GM19467 (cell line): ENCODE results near the gene UGDH.
"Not testable (repeated sequence)": the region's sequence is repeated elsewhere in the genome, so short reads cannot be mapped to it uniquely, and the experiment has no call there.

ENCODE experiments used
- ATAC-seq: cut with Tn5 transposase; IDR thresholded peaks from one replicate; pipeline ENCODE4 v1.9.1; 2021; ENCODE audit warnings: mild to moderate bottlenecking, moderate library complexity; ENCODE audit not compliant: unreplicated experiment

The UGDH gene

DNA sequence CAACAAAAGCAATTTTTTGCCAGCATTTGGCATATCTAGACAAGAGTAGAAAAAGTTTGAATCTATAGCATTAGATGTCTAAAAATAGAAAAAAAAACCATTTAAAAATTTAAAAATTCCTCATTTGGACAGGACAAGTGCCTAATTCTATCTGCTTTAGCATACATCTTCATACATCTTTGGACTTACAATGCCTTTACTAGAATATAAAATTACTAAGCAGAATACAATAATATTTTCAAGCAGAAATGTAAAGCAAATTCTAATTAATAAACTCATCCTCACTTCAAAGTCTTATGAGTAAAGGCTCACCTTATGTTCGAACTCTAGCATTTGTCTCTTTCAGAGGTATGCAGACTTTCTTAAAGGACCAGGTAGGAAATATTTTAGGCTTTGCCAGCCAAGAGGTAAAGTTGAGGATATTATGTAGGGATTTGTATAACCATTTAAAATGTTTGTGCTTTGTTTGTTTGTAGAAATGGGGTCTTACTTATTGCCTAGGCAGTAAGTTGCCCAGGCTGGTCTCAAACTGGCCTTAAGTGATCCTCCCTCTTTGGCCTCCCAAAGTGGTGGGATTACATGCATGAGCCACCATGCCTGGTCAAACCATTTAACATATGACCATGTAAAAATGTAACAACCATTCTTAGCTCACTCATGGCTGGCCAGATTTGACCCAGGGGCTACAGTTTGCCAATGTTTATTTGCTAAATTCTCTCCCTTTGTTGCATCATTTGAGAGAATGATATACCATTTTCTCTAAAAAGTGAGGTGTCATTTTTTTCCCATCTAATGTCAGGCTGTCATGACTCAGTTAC, 29.1 kb downstream of the UGDH start:
- ATAC-seq: no peak

DNA sequence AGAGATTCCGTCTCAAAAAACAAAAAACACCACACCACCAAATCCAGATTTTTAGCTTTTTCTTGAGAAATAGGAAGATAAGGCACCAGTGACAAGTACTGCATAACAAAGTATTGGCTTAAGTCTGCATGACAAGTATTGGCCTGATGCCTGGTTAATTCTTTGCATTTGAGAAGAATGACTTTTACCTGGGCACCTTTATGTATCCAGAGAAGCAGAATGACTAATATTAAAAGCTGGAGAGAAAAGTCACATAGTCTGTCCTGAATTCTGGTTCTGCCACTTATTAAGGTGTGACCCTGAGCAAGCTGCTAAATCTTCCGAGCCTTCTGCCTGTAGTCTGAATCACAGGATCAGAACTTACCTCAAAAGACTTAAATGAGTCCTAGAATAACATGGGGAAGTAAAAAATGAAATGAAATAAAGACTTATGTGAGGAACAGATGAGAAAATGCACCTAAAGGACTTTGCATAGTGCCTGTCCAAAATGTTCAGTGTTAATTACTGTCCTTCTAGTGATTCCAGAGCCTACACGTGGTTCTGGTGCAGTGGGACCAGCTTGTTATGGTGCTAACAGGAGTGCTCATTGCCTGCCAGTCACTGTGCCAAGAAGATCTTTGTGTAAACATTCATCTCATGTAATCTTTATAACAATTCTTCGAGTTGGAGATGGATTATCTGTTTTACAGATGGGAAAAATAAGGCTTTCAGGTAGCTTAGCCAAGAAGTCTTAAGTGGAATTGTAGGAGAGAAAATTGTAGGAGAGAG, 31.6 kb downstream of the UGDH start:
- no peak for ATAC-seq

DNA sequence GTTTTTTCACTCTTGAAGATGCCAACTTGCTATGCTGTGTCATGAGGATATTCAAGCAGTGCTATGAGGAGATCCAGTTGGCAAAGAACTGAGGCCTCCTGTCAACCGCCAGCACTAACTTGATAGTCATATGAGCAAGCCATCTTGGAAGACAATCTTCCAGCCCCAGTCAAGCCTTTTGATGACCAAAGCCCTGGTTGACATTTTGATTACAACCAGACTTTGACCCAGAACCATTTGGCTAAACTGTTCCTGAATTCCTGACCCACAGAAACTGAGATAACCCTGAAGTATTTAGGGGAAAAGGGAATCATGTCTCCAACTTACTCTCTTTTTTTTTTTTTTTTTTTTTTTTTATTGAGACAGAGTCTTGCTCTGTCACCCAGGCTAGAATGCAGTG, 32.9 kb downstream of the UGDH start:
- ATAC-seq: no peak

GRCh38 chr4:39490322-39490721, 36.9 kb downstream of the UGDH start:
- no peak for ATAC-seq

DNA sequence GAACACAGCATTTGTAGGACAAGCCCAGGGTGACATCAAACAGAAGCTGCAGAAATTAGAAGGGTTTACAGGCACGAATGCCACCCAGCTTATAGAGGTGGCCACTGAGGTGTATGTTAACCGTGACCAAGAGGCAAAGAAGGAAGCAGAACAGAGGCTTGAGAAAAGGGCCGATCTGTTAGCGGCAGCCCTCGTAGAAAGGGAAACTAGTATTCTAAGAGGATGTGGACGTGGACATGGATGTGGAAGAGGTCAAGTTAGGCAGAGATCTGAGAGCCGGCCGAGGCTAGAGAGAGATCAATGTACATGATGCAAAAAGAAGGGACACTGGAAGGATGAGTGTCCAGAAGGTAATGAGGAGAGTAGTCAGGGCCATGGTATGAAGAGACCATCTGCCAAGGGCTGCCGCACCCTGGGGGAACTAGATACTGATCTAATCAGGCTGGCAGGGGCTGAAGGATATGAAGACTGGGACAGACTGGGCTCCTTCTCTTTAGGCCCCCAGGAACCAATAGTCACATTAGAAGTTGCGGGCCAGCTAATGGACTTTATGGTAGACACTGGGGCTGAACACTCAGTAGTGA, 40.9 kb downstream of the UGDH start:
- ATAC-seq: no peak

DNA sequence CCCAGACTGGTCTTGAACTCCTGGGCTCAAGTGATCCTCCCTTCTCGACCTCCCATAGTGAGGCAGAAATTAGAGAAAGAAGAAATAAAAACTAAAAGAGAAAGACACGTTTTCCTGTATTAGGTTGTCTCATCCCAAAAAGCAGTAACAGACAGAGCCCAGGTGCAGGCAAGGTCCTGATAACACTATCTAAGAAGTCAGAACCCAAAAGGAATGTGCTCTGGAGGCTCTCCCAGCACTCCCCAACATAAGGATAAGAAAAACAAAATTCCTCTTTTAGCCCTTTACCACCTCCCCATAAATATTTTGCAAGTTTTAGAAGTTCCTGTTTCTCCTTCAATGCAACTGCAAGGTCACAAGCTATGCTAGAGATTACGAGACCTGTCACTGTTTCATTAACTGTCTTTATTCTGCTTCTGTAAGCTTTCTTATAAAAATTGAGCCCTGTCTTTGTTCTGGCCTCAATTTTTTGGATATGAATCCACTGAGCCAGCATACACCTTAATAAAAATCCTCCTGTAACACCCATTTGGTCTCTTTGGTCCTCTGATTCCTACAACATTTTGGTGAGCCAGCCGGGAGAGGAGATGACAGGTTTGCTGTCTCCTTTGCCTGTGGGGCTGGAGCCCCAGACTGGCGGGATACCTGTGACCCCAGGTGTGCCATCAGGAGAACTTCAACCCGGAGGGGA, 42.5 kb downstream of the UGDH start:
- no peak for ATAC-seq

DNA sequence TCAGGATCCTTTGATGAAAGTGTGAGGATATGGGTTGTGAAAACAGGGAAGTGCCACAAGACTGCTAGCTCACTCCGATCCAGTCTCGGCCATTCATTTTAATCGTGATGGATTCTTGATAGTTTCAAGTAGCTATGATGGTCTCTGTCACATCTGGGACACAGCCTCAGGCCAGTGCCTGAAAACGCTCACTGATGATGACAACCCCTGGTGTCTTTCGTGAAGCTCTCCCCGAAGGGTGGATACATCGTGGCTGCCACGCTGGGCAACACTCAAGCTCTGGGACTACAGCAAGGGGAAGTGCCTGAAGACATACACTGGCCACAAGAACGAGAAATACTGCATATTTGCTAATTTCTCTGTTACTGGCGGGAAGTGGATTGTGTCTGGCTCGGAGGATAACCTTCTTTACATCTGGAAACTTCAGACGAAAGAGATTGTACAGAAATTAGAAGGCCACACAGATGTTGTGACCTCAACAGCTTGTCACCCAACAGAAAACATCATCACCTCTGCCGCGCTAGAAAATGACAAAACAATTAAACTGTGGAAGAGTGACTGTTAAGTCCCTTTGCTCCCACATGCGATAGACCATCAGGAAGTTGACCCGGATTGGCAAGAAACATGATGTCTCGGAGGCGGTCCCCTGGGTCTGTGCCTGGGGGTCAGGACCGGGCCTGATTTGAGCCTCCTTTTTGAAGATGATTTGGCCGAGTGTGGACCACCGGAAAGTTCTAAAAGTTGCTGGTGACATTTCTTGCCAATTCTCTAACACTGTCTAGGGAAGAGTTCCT, 46.1 kb downstream of the UGDH start:
- ATAC-seq: no peak

DNA sequence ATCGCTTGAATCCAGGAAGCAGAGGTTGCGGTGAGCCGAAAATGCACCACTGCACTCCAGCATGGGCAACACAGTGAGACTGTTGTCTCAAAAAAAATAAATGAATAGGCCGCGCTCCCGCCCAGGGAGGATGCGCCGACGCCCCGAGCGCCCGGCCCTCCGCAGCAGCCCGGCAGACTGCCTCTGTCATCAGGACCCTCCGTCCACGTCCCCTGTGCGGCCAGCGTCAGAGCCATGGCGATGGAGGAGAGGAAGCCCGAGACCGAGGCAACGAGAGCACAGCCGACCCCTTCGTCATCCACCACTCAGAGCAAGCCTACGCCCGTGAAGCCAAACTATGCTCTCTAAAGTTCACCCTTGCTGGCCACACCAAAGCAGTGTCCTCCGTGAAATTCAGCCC, 47.0 kb downstream of the UGDH start:
- no peak for ATAC-seq

GRCh38 chr4:39476187-39476895, 50.9 kb downstream of the UGDH start:
- ATAC-seq: no peak

- ATAC-seq: no peak
Measured at GRCh38 chr4:39472396-39472795, 54.8 kb downstream of the UGDH start.

GRCh38 chr4:39470402-39470801, 56.8 kb downstream of the UGDH start:
- no peak for ATAC-seq

DNA sequence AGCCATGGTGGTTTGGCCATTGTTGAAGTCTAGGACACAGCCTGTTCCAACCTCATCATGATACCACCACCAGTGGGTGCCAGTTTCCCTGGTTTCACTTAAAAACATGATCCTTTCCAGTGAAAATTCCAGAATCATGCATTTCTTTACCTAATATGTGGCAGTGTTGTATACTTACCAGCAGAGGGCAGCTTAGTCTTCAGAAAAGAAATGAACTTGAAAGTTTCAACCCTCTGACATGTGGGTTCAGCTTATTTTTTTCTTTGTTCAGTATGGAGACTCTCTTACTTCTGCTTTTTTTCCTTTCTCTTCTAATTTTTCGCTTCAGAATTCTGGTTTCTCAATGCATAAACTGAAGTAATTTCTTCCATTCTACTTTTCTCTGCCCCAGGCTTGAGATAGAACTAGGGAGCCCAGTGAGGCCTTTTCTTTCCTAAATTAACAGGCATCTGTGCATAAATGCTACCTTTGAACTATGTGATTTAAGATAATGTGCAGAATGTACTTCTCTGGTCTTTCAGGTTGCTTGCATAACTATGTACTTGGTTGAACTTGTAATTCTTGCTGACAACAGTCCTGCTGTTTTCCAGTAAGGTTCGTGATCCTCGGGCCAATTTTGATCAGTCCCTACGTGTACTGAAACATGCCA, 57.7 kb downstream of the UGDH start:
- ATAC-seq: peak; percentile 84

GRCh38 chr4:39467464-39467863, 59.8 kb downstream of the UGDH start:
- no peak for ATAC-seq

- no peak for ATAC-seq
Measured at GRCh38 chr4:39466747-39467146, 60.5 kb downstream of the UGDH start.

DNA sequence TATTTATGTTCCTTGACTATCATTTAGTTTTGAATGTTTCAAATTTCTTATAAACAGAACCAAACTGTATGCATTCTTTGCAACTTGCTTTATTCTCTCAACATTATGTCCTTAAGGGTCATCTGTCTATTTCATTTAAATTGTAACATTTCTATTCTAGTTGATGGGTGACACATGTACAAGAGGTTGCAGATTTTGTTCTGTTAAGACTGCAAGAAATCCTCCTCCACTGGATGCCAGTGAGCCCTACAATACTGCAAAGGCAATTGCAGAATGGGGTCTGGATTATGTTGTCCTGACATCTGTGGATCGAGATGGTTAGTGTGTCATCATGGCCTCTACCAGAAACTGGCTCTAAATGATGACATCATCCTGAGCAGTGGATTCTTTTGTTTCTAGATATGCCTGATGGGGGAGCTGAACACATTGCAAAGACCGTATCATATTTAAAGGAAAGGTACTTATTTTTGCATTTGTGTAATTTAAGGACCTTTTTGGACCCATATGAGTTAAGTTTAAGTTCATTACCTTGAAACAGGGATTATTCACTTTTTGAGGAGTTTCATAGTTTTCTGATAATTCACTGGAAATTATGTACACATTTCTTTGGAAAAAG, 62.2 kb downstream of the UGDH start:
- no peak for ATAC-seq

DNA sequence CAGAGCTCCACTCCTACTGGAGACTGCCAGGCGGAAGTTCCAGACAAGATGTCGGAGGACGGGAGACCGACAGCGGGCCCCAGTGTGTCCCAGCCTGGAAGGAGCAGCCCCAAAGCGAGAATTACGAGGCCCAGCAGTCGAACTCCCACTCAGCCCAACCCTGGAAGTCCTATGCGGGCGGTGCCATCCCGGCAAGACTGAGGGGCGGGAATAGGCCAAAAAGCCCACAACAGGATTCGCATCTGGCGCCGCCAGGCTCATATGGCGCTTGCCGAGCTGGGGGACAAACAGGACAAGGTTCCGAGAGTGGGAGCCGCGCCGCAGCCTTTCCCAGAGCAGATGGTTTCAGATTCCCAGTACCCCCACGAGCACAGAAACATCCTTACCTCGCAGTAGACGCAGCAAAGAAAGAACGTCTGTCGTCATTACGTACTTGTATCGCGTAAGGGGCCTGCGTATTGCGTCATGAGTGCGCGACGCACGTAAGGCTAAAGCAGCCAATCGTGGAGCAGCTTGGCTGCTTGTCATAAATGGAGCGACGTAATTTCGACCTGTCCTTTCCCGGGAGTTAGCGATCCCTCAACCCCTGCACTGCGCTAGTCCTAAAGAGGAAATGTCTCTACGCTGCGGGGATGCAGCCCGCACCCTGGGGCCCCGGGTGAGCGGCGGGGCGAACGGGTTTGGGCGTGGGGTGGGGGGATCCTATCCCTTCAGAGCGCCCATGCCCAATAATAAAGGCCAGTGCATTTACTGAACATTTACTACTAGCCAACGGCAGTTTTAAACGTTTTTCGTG, 68.5 kb downstream of the UGDH start, which contains the start of the genes LIAS and RPL9:
Gene LIAS (plus strand): TSS at position 552 of the 796 bp plus-strand sequence. CDS start 62 bp downstream, at position 614.
Gene RPL9 (minus strand): TSS at position 418 of the 796 bp plus-strand sequence. CDS start 483 bp downstream, outside the sequence.
- ATAC-seq: peak; percentile 86

- ATAC-seq: not testable (repeated sequence)
Measured at GRCh38 chr4:39458161-39458504, 69.1 kb downstream of the UGDH start.
